Suprapubic skin (tissue), 4 donors: ENCODE measurements around the gene ADAP2. TPM values are rescaled to one million over a fixed set of nuclear protein-coding genes. Genes with fewer than 3 reads are reported as not detected.

Experiments used
- DNase-seq, 2 donors: peaks; one replicate each; pipeline ENCODE4 v3.0.0-alpha.2; 2019; ENCODE audit warnings: low spot score in 2 of 2
- H3K27ac ChIP-seq: fragments of 200-600 bp; sonication (generic); one replicate; pipeline ENCODE4 v1.5.1; 2019
- H3K27me3 ChIP-seq: fragments of 200-600 bp; sonication (generic); one replicate; pipeline ENCODE4 v1.5.1; 2019
- H3K36me3 ChIP-seq: fragments of 200-600 bp; sonication (generic); one replicate; pipeline ENCODE4 v1.5.1; 2019
- H3K4me1 ChIP-seq: fragments of 200-600 bp; sonication (generic); one replicate; pipeline ENCODE4 v1.5.1; 2019
- H3K4me3 ChIP-seq: fragments of 200-600 bp; sonication (generic); one replicate; pipeline ENCODE4 v1.5.1; 2019; ENCODE audit warnings: mild to moderate bottlenecking
- H3K9me3 ChIP-seq: fragments of 200-600 bp; sonication (generic); one replicate; pipeline ENCODE4 v1.5.1; 2019
- CTCF ChIP-seq, 2 donors: fragments of 200-600 bp in 1 of 2; fragments of 450-650 bp in 1 of 2; sonication (generic) in 1 of 2; IDR thresholded peaks; one replicate each; pipeline ENCODE4 v1.5.1; 2016 to 2019; ENCODE audit warnings: antibody characterized with exemption in 2 of 2, mild to moderate bottlenecking in 1 of 2, moderate library complexity in 1 of 2
- EP300 ChIP-seq: sonication (generic); formaldehyde crosslinking; IDR thresholded peaks from one replicate; pipeline ENCODE4 v1.6.1; 2017; ENCODE audit warnings: antibody characterized with exemption
- POLR2A ChIP-seq, 2 donors: fragments of 450-650 bp; IDR thresholded peaks; one replicate each; pipeline ENCODE4 v1.6.1; 2017; ENCODE audit warnings: antibody characterized with exemption in 2 of 2, mild to moderate bottlenecking in 2 of 2, moderate library complexity in 2 of 2
- POLR2AphosphoS5 ChIP-seq, 3 donors: sonication (generic); formaldehyde crosslinking; IDR thresholded peaks; one replicate each; pipeline ENCODE4 v1.6.1; 2017; ENCODE audit warnings: antibody characterized with exemption in 3 of 3
- WGBS: methylation state at CpG from one replicate; pipeline ENCODE4 v1.1.5; 2018; 5-methylcytosine and 5-hydroxymethylcytosine counted together
- total RNA-seq, 4 donors: library from RNA; depleted of rRNA; stranded (reverse); fragments of >200 nt; gene quantifications; one replicate each; pipeline ENCODE4 v1.1.0, GENCODE V29; 2016

ADAP2 gene
- total RNA-seq, 4 donors from 2014 or later, result 9.1 to 22.5 (median 17.7) TPM

- WGBS, result 68% methylated on average over 5 of the region's 5 CpGs
- TF ChIP-seq EP300 (no peak), POLR2AphosphoS5 (IDR thresholded peaks at IDR 0.05) (no peak), POLR2A (IDR thresholded peaks at IDR 0.05) (no peak), CTCF (IDR thresholded peaks at IDR 0.05) (no peak)
- no peak for DNase-seq
- no peak overlapping the region for H3K27ac ChIP-seq
- H3K4me3 ChIP-seq, result no peak overlapping the region
- no peaks in the 10 kb centered on the region for H3K9me3 ChIP-seq
- H3K27me3 ChIP-seq, result no peaks in the 10 kb centered on the region
- no peaks in the 10 kb centered on the region for H3K4me1 ChIP-seq
- peaks cover 2% of the 10 kb centered on the region for H3K36me3 ChIP-seq
Observed at GRCh38 chr17:30933966-30934365, 12.2 kb downstream of the ADAP2 start.

- no peak overlapping the region for H3K4me3 ChIP-seq
- TF ChIP-seq CTCF (IDR thresholded peaks at IDR 0.05) (no peak), EP300 (no peak)
- no peaks in the 10 kb centered on the region for H3K27me3 ChIP-seq
- no peaks in the 10 kb centered on the region for H3K9me3 ChIP-seq
- no peaks in the 10 kb centered on the region for H3K4me1 ChIP-seq
- no peak for DNase-seq
- H3K27ac ChIP-seq, result no peak overlapping the region
- H3K36me3 ChIP-seq, result peaks cover 2% of the 10 kb centered on the region
- whole genome bisulfite sequencing, result 85% methylated on average over 13 of the region's 13 CpGs
Observed at GRCh38 chr17:30939051-30939689, 17.4 kb downstream of the ADAP2 start.

- Histone ChIP-seq H3K9me3 (no peaks in the 10 kb centered on the region), H3K27ac (no peak overlapping the region), H3K36me3 (peaks cover 7% of the 10 kb centered on the region), H3K4me1 (no peaks in the 10 kb centered on the region), H3K4me3 (no peak overlapping the region), H3K27me3 (no peaks in the 10 kb centered on the region)
- DNase-seq, result no peak
- no peak for TF ChIP-seq EP300
- no peak for TF ChIP-seq POLR2AphosphoS5 (IDR thresholded peaks at IDR 0.05)
- TF ChIP-seq CTCF (IDR thresholded peaks at IDR 0.05), result no peak
- TF ChIP-seq POLR2A (IDR thresholded peaks at IDR 0.05), result no peak
- WGBS, result 56% methylated on average over 4 of the region's 4 CpGs
Observed at GRCh38 chr17:30942308-30943079, 20.7 kb downstream of the ADAP2 start.

GRCh38 chr17:30947796-30948195 lies 26.1 kb downstream of the ADAP2 start:
- no peaks in the 10 kb centered on the region for H3K27me3 ChIP-seq
- no peaks in the 10 kb centered on the region for H3K4me1 ChIP-seq
- no peaks in the 10 kb centered on the region for H3K9me3 ChIP-seq
- H3K4me3 ChIP-seq, result no peak overlapping the region
- peaks cover 7% of the 10 kb centered on the region for H3K36me3 ChIP-seq
- no peak for DNase-seq
- no peak overlapping the region for H3K27ac ChIP-seq
- 94% methylated on average over 5 of the region's 5 CpGs for WGBS
- TF ChIP-seq CTCF (IDR thresholded peaks at IDR 0.05) (no peak), POLR2AphosphoS5 (IDR thresholded peaks at IDR 0.05) (no peak), EP300 (no peak), POLR2A (IDR thresholded peaks at IDR 0.05) (no peak)

- no peak overlapping the region for H3K4me3 ChIP-seq
- H3K36me3 ChIP-seq, result peaks cover under 1% of the 10 kb centered on the region
- DNase-seq, result no peak
- H3K27me3 ChIP-seq, result no peaks in the 10 kb centered on the region
- H3K9me3 ChIP-seq, result no peaks in the 10 kb centered on the region
- no peak for TF ChIP-seq EP300
- TF ChIP-seq CTCF (IDR thresholded peaks at IDR 0.05), result no peak
- TF ChIP-seq POLR2AphosphoS5 (IDR thresholded peaks at IDR 0.05), result no peak
- TF ChIP-seq POLR2A (IDR thresholded peaks at IDR 0.05), result no peak
- 91% methylated on average over 5 of the region's 5 CpGs for WGBS
- H3K27ac ChIP-seq, result peak overlapping the region; percentile 2
- H3K4me1 ChIP-seq, result no peaks in the 10 kb centered on the region
Observed at GRCh38 chr17:30950189-30950588, 28.4 kb downstream of the ADAP2 start.
